ENCODE data around the gene APOL5.
"Not testable (repeated sequence)": the region's sequence is repeated elsewhere in the genome, so short reads cannot be mapped to it uniquely, and the experiment has no call there.

The APOL5 gene

GRCh38 chr22:35717572-35717971 lies at the start of gene APOL5:
Gene APOL5, plus strand, starts transcription at chr22:35717872. Its CDS starts 0 bp downstream, at chr22:35717872.
- DNase-seq: no peak

GRCh38 chr22:35674335-35674734 lies 43.3 kb upstream of the APOL5 start:
- DNase-seq: no peak

DNA sequence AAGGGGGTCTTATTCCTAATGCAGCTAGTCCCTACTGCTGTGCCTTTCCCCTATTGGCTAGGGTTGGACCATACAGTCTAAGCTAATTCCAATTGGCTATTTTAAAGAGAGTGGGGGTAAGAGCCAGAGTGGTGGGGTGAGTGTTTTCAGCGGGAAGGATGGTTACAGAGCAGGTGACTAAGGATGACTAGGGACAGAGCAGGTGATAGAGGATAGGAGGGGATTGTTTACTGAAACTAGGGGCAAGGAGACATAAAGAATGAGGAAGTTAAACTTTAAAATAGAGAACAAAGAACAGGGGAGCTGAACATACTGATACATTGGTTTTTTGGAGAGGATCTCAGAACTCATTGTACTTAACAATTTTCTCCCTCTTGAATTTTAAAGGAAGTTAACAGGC lies 41.6 kb upstream of the APOL5 start:
- DNase-seq: not testable (repeated sequence)

DNA sequence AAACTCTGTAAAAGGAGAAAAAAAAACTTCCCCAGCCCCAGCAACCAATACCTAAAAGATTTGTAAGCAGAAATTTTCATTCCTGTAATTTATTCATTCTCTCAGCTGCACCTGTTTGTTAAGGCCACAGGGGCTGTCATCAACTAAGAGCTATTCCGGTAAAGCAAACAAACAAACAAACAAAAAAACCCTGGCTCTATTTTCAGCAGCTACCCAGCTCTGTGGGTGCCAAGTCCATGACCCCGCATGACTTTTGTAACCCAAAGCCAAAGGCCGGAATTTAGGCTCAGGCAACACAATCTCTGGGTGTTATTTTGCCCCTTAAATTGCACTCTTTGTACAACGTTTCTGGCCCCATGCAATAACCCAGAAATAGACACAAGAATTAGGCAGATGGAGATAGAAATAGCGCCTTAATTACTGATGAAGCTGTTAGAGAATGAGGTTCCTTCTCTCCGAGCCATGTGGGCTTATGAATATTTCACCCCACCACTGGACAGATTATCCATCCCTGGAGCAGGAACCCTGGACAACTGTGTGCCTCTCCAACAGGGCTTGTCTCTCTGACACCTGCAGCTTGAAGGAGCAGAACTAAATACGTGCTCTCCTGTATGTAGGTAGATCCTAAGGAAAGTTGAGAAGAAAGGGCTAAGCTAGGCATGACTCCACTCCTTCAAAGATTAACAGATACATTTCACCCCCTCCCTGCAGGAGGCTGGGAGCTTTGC lies 40.0 kb upstream of the APOL5 start:
- no peak for DNase-seq

DNA sequence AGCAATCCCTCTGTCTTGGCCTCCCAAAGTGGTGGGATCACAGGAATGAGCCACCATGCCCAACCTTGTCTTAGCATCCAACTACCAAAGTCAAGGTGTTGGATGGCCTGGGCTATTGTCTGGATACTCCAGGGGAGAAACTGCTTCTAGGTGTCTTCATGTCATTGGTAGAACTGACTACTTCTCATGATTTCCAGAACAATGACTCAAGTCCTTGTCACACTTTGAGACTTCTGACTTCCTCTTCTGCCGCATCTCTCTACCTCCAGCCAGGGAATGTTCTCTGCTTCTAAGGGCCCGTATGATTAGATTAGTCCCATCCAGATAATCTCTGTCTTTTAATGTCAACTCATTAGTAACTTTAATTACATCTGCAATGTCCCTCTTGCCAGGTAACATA lies 38.8 kb upstream of the APOL5 start:
- no peak for DNase-seq

DNA sequence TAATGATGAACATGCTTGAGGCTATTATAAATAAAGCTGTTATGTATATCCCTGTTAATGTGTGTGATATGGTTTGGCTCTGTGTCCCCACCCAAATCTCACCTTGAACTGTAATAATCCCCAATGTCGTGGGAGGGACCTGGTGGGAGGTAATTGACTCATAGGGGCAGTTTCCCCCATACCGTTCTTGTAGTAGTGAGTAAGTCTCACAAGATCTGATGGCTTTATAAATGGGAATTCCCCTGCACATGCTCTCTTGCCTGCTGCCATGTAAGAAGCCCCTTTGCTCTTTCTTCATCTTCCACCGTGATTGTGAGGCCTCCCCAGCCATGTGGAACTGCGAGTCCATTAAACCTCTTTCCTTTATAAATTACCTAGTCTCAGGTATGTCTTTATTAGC lies 38.2 kb upstream of the APOL5 start:
- DNase-seq: not testable (repeated sequence)

DNA sequence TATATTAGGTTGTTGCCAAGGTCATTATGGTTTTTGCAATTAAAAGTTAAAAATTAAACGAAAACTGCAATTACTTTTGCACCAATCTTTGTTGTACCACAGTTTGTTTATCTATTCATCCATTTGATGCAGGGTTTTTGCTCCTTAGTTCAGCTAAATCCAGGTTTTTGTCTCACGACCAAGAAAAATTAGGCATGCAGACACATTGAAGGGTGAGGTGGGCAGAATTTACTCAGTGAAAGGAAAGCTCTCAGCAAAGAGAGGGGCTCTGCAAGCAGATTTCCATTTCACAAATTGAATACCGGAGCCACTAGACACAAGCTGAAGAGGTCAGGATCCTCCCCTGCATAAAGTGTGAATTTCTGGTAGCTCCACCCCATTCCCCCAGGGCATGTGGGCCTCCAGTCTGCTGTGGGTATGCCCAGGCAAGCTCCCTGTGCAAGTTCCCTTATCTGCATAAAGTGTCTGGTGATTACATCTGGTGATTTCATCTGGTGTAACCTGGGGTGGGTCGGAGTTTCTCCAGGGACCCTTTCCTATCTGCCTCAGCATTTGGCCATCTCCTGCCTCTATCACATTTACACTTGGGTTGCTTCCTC lies 36.1 kb upstream of the APOL5 start:
- no peak for DNase-seq

DNA sequence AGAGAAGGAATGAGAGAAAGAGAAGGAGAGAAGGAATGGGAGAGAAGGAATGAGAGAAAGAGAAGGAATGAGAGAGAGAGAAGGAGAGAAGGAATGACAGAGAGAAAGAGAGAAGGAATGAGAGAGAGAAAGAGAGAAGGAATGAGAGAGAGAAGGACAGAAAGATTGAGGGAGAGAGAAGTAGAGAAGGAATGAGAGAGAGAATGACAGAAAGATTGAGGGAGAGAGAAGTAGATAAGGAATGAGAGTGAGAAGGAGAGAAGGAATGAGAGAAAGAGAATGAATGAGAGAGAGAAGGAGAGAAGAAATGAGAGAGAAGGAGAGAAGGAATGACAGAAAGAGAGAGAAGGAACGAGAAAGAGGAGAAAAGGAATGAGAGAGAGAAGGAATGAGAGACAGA lies 34.1 kb upstream of the APOL5 start:
- no peak for DNase-seq

GRCh38 chr22:35684270-35684700 lies 33.4 kb upstream of the APOL5 start:
- DNase-seq: no peak

GRCh38 chr22:35684732-35685131 lies 32.9 kb upstream of the APOL5 start:
- no peak for DNase-seq

DNA sequence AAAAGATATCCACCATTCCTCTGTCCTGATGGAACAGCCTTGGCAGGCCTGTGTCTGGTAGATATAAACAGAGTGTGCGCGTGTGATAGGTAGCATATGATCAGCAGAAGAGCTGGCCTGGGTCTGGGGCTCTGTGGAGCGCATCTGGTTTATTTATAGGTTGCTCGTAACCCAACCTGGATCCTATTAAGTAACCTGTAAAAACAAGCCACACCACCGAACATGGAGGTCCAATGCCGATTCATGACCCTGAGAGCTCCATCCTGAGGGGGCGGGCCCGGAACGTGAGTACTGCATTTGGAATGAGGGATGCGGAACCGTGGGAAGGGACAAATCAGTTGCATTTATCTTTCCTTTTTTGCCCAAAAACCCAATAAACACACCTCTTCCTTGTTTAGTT lies 31.9 kb upstream of the APOL5 start:
- DNase-seq: no peak

DNA sequence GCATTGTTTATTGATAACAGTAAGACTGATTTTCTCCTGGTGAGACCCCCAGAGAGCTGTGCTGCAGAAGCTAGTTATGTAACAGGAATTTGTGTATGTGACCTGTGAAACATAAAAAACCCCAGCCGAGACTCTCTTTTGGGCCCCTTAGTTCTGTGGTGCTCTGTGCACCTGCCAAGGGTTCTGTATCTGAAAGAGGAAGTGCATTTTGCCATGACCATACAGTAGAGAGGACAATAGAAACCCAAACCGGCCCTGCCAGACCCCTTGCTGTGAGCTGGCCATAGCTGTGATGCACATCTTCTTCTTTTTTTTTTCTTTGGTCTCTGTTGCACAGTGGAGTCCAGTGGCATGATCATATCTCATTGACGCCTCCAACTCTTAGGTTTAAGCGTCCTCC lies 31.4 kb upstream of the APOL5 start:
- no peak for DNase-seq

- DNase-seq: no peak
Observed at GRCh38 chr22:35687461-35687860, 30.2 kb upstream of the APOL5 start.

- no peak for DNase-seq
Observed at GRCh38 chr22:35688913-35689675, 28.6 kb upstream of the APOL5 start.

GRCh38 chr22:35690001-35690400 lies 27.7 kb upstream of the APOL5 start:
- DNase-seq: no peak

DNA sequence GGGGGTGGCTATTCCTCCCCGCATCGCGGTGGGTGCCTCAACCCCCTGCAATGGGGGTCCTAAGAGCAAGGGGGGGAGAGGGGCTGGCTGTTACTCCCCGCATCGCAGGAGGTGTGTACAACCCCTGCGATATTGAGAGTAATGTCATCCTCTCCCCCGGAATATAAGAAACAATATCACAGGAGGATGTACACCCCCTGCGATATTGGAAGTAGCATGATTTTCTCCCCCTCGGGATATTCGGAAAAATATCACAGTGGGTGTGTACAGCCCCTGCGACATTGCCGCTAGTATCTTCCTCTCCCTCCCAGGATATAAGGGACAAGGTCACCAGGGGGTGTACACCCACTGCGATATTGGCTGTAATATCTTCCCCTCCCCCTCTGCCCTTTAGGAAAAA lies 22.5 kb upstream of the APOL5 start:
- no peak for DNase-seq

DNA sequence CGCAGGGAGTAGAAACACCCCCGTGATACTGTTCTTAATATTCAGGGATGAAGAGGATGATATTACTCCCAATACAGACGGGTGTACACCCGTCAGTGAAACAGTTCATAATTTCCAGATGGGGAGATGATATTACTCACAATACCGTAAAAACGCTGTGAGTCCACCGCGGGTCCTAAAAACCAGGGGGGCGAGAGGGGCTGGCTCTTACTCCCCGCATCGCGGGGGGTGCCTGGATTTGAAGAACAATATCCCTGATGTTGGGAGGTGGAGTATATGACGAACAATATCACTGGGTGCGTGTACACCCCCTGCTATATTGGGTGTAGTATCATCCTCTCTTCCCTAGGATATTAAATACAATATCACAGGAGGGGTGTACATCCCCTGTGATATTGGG lies 20.5 kb upstream of the APOL5 start:
- DNase-seq: no peak

DNA sequence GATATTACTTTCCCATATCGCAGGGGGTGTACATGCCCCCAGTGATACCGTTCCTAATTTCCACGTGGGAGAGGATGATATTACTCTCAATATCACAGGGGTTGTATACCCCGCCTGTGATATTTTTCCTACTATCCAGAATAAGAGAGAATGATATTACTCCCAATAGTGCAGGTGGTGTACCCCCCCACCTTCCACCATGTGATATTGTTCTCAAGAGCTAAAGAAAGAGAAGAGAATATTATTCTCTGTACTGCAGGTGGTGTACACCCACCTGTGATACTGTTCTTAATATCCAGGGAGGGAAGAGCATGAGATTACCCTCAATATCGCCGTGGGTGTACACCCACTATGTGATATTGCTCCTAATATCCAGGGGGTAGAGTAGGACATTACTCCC lies 17.8 kb upstream of the APOL5 start:
- DNase-seq: not testable (repeated sequence)

- no peak for DNase-seq
Observed at GRCh38 chr22:35703861-35704584, 13.6 kb upstream of the APOL5 start.

DNA sequence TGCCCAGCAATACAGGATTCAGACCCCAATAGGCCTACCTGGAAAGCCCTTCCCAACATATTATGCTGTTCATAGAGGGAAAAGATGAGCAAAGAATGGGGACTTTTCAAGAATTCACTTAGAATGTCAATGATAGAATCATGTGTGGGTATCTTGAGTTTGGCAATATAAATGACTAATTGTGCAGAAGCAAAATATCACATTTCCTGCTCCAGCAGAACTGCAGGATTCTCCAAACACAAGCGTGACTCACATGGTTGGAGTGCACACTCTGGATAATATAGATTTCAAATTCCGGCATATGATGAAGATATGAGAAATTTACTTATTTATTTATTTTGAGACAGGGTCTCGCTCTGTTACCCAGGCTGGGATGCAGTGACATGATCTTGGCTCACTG lies 12.5 kb upstream of the APOL5 start:
- DNase-seq: no peak

GRCh38 chr22:35708453-35708852 lies 9.2 kb upstream of the APOL5 start:
- DNase-seq: no peak

DNA sequence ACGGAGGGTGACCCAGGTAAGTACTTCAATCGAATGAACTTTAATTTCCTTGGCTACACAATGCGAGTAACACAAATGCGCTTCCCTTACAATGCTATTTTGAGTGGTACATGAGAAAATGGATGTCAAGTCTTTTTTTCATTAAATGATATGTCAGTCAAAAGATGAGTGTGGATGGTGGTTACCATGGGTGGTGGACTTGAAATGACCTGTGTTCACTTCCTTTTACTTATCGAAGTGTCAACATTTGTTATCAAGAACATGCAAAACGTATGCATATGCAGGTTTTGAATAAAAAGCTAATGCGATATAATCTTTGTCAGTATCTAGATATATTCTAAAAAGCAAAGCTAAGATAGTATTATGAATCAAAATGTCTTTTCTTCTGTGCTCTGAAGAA lies 8.8 kb upstream of the APOL5 start:
- DNase-seq: no peak

DNA sequence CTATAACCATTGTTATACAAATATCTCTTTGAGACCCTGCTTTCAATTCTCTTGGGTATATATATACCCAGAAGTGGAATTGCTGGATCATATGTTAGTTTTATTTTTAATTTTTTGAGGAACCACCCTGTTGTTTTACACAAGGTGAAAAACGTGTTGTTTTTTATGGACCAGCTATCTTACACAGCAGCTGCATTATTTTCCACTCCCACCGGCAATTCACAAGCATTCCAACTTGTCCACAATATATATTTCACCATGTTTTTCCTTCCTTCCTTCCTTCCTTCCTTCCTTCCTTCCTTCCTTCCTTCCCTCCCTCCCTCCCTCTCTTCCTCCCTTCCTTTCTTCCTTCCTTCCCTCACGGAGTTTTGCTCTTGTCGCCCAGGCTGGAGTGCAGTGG lies 6.3 kb upstream of the APOL5 start:
- no peak for DNase-seq

Measured in CD4-positive, alpha-beta T cell treated with Interleukin-21 for 1 hour (primary cell).